Nephron progenitor cell (in vitro differentiated cells): Measurements from ENCODE around the gene BTG2.

Experiments
- DNase-seq: peaks from one replicate; pipeline ENCODE4 v3.0.0; 2021
- H3K27ac Mint-ChIP-seq: 2 replicates; pipeline ENCODE4 v1.8.0; 2021; ENCODE audit warnings: mild to moderate bottlenecking, moderate library complexity, mixed read lengths
- H3K27me3 Mint-ChIP-seq: 2 replicates; pipeline ENCODE4 v1.8.0; 2021; ENCODE audit warnings: mild to moderate bottlenecking, low read depth, mixed read lengths; ENCODE audit not compliant: poor library complexity
- H3K36me3 Mint-ChIP-seq: 2 replicates; pipeline ENCODE4 v1.8.0; 2021; ENCODE audit warnings: low read depth, mixed read lengths
- H3K4me1 Mint-ChIP-seq: 2 replicates; pipeline ENCODE4 v1.8.0; 2021; ENCODE audit warnings: mixed read lengths
- H3K4me3 Mint-ChIP-seq: 2 replicates; pipeline ENCODE4 v1.8.0; 2021; ENCODE audit warnings: mild to moderate bottlenecking, moderate library complexity, mixed read lengths
- H3K9me3 Mint-ChIP-seq: 2 replicates; pipeline ENCODE4 v1.8.0; 2021; ENCODE audit warnings: mild to moderate bottlenecking, moderate library complexity, mixed read lengths
- TF ChIP-seq, protein P1 (sequence below): fragments of 200-600 bp; sonication (generic); IDR thresholded peaks from 2 replicates; pipeline ENCODE4 v1.5.0; 2021; ENCODE audit warnings: antibody characterized with exemption

The BTG2 gene

DNA sequence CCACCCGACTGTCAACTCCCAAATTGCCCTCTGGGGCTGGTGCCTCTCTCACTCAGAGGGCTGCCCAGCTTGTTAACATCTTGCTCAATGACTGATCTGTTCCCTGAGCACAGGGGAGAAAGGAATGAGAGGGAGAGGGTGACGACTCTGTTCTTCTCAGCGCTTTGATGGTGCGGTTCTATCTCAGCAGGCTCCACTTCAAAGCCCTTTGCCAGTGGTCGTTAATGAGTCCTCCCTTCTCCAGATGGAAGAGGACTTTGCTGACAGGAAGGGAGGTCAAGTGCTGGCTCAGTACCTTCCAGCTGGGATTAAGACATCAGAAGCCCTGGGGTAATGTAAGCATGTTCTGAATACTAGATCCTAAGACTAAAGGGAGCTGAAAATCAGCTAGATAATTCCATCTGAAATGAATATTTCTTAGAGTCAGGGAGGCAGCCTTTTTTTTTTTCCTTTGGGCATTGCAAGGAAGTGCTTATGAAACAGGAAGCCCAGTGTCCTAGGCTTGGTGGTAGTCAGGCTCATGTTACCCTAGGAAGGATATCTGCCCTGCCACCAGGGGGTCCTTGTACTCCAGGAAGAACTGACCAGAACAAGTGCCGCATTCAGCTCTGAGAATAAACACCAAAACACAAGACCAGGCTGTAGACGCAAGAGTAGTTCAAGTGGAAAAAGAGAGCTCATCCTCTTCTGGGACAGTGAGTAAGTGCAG is 40.9 kb downstream of the BTG2 start:
- H3K4me3 Mint-ChIP-seq = no peak overlapping the region
- no peak overlapping the region for H3K27ac Mint-ChIP-seq
- no peak for DNase-seq
- peaks cover 5% of the 10 kb centered on the region for H3K36me3 Mint-ChIP-seq
- no peaks in the 10 kb centered on the region for H3K9me3 Mint-ChIP-seq
- H3K27me3 Mint-ChIP-seq = peaks cover 28% of the 10 kb centered on the region
- peaks cover 78% of the 10 kb centered on the region for H3K4me1 Mint-ChIP-seq
- TF ChIP-seq, protein P1, sequence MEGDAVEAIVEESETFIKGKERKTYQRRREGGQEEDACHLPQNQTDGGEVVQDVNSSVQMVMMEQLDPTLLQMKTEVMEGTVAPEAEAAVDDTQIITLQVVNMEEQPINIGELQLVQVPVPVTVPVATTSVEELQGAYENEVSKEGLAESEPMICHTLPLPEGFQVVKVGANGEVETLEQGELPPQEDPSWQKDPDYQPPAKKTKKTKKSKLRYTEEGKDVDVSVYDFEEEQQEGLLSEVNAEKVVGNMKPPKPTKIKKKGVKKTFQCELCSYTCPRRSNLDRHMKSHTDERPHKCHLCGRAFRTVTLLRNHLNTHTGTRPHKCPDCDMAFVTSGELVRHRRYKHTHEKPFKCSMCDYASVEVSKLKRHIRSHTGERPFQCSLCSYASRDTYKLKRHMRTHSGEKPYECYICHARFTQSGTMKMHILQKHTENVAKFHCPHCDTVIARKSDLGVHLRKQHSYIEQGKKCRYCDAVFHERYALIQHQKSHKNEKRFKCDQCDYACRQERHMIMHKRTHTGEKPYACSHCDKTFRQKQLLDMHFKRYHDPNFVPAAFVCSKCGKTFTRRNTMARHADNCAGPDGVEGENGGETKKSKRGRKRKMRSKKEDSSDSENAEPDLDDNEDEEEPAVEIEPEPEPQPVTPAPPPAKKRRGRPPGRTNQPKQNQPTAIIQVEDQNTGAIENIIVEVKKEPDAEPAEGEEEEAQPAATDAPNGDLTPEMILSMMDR = no peak

DNA sequence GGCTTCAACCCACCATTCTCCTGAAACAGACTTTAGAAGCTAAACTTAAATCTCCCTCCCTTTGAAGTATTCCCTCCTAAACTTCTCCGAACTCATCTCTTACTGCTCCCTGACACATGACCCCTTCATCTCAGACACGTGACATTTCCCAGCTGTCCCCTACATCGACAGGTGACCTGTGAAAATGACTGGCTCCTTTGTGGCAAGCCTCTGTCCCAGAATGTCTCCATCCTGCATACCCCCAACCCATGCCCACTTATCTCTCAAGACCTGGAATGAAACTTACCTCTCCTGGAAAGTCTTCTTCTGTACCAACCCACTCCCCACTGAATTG is 41.4 kb downstream of the BTG2 start:
- H3K9me3 Mint-ChIP-seq = no peaks in the 10 kb centered on the region
- DNase-seq = no peak
- peaks cover 5% of the 10 kb centered on the region for H3K36me3 Mint-ChIP-seq
- H3K27ac Mint-ChIP-seq = no peak overlapping the region
- H3K4me3 Mint-ChIP-seq = no peak overlapping the region
- H3K4me1 Mint-ChIP-seq = peaks cover 80% of the 10 kb centered on the region
- peaks cover 24% of the 10 kb centered on the region for H3K27me3 Mint-ChIP-seq
- TF ChIP-seq, protein P1 = no peak

DNA sequence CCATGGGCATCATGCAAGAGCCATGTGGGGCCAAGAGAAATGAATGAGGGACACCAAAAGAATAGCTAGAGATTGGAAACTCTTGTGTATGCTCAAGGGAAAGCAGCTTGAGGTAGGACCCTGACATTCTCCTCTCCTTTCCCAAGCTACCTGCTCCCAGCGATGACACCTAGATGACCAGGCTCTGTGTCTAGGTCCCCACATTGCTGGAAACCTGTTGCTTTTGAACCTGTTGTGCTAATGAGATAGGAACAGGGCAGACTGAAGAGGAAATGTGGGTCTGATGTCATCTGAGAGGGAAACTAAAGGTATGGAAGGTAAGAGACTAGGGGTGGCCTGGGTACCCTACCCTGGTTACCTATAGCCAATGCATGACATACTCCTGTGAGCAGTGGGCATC is 43.8 kb downstream of the BTG2 start:
- Mint-ChIP-seq H3K4me3 (no peak overlapping the region), H3K4me1 (peaks cover 57% of the 10 kb centered on the region), H3K27ac (no peak overlapping the region), H3K27me3 (peaks cover 17% of the 10 kb centered on the region), H3K36me3 (peaks cover 5% of the 10 kb centered on the region), H3K9me3 (no peaks in the 10 kb centered on the region)
- DNase-seq = no peak
- TF ChIP-seq, protein P1 = no peak

DNA sequence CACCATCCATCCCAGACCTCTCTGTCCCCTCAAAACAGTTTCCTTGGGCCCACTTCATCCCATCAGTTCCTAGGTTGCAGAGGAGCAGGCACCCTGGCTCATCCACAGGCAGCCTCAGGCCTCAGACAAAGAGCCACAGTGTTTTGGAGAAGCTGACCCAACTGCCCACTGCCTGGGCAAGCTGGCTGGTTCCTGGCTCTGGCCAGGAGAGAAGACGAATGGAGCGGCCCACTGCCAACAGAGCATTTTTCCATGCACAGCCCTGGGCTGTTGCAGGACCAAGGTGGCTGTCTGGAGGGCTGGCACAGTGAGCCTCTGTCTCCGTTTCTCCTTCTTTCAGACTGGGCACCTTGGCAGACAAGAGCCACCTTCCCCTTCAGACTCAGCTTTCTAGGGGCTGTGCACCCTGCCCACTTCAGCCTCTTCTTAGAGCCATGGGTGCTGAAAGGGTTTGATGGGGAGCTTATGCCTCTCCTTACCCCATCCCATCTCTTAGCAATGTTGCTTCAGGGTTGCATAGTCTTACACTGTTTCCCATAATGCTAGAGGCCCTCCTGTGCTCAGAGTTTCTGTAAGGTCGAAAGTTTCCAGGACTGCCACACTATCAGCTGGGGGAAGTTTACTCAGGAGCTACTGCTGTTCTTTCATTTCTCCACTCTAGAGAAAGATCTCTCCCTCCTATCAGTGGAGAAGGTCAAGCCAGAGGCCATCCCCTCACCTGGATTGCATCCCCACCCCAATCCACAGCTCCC is 44.6 kb downstream of the BTG2 start:
- TF ChIP-seq, protein P1 = no peak
- Mint-ChIP-seq H3K27me3 (peaks cover 17% of the 10 kb centered on the region), H3K9me3 (no peaks in the 10 kb centered on the region), H3K36me3 (peaks cover 5% of the 10 kb centered on the region), H3K27ac (no peak overlapping the region), H3K4me3 (no peak overlapping the region), H3K4me1 (peaks cover 49% of the 10 kb centered on the region)
- no peak for DNase-seq

DNA sequence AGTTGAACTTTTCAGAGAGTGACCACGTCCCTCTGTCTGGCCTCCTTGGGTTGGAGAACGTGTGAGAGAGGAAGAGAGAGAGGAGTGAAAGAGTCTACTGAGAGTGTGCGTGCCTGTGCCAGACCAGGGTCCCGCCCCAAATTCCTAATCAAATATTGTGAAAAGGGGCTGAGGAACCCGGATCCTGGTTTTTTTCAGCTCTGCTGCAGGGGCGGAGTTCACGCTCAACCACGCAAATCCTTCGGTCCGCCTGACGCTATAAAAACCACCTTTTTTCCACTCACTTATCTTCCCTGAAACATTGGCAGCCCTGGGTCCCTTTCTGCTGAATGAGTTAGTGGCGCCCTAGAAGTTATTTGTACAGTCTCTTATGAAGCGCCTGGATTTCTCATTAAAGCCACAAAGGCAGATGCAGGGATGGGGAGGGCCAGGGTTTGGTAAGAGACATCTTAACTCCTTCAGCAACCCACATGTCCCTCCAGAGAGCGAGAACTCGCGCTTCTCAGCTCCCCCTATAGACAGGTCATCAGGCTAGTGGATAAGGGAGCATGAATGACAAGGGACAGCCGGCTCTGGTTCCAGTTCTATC is 45.8 kb downstream of the BTG2 start, which contains the start of gene FMOD:
TSS of gene FMOD (minus strand) at position 86 of the 589 bp plus-strand sequence. CDS start 2,852 bp downstream, outside the sequence.
- TF ChIP-seq, protein P1 = no peak
- H3K9me3 Mint-ChIP-seq = no peaks in the 10 kb centered on the region
- peaks cover 37% of the 10 kb centered on the region for H3K4me1 Mint-ChIP-seq
- H3K36me3 Mint-ChIP-seq = peaks cover 5% of the 10 kb centered on the region
- H3K27ac Mint-ChIP-seq = no peak within 1 kb of the TSS
- no peak for DNase-seq
- H3K4me3 Mint-ChIP-seq = no peak within 1 kb of the TSS
- peaks cover 20% of the 10 kb centered on the region for H3K27me3 Mint-ChIP-seq
